IMR-90 (cell line): ENCODE measurements around the gene FERD3L. TPM values are rescaled to one million over a fixed set of nuclear protein-coding genes. Genes with fewer than 3 reads are reported as not detected.

Experiments used
- ATAC-seq: fragments of 200-7000 bp; cut with Tn5 transposase; 2 replicates; pipeline ENCODE4 v1.9.1; 2020; ENCODE audit warnings: low read depth, mild to moderate bottlenecking, moderate library complexity
- BruUV-seq: library from RNA; stranded (reverse); fragments of 400-500 nt; replicated peaks from 2 replicates; lab custom pipeline; 2021; lab: Mats Ljungman, UMichigan
- CTCF ChIA-PET: fragments of 300-600 bp; formaldehyde crosslinking; extraction: SDS; loops from one replicate; lab custom pipeline; 2021; ENCODE audit warnings: antibody characterized with exemption; lab: Yijun Ruan, JAX
- POLR2A ChIA-PET: fragments of 300-600 bp; sonication (Branson Sonifier 250); formaldehyde crosslinking; loops from one replicate; lab custom pipeline; 2022; ENCODE audit warnings: antibody characterized with exemption; ENCODE audit not compliant: unreplicated experiment; lab: Charles Lee
- DNase-seq: peaks from one replicate; pipeline ENCODE4 v3.0.0; 2013
- H2AFZ ChIP-seq: replicated peaks from 2 replicates; pipeline ENCODE3; 2013; ENCODE audit warnings: low read length, mild to moderate bottlenecking; ENCODE audit not compliant: poor library complexity
- H2AK5ac ChIP-seq: 2 replicates; pipeline ENCODE4 v1.6.1; 2013; ENCODE audit warnings: low read depth, low read length, inconsistent platforms
- H2AK9ac ChIP-seq: replicated peaks from 2 replicates; pipeline ENCODE3; 2013; ENCODE audit warnings: mild to moderate bottlenecking, low read depth, low read length, moderate library complexity; ENCODE audit not compliant: poor library complexity
- H2BK120ac ChIP-seq: 2 replicates; pipeline ENCODE4 v1.6.1; 2013; ENCODE audit warnings: low read depth, low read length, inconsistent platforms
- H2BK15ac ChIP-seq: 3 replicates; pipeline ENCODE4 v1.6.1; 2013; ENCODE audit warnings: low read depth, low read length, inconsistent platforms
- H2BK20ac ChIP-seq: 2 replicates; pipeline ENCODE4 v1.6.1; 2013; ENCODE audit warnings: low read depth, mild to moderate bottlenecking, inconsistent platforms, low read length, moderate library complexity
- H2BK5ac ChIP-seq: 2 replicates; pipeline ENCODE4 v1.6.1; 2013; ENCODE audit warnings: mild to moderate bottlenecking, low read depth, low read length, inconsistent platforms; ENCODE audit not compliant: poor library complexity, severe bottlenecking
- H3K14ac ChIP-seq: replicated peaks from 2 replicates; pipeline ENCODE4 v1.6.1; 2013; ENCODE audit warnings: low read depth, low read length, inconsistent platforms
- H3K18ac ChIP-seq: 2 replicates; pipeline ENCODE4 v1.6.1; 2013; ENCODE audit warnings: low read depth, low read length, control low read depth
- H3K23ac ChIP-seq: 2 replicates; pipeline ENCODE4 v1.6.1; 2013; ENCODE audit warnings: low read depth, low read length, inconsistent platforms
- H3K27ac ChIP-seq: 2 replicates; pipeline ENCODE4 v1.5.1; 2013; ENCODE audit warnings: mild to moderate bottlenecking, control low read depth, low read length; ENCODE audit not compliant: insufficient read depth
- H3K27me3 ChIP-seq: 2 replicates; pipeline ENCODE4 v1.6.1; 2013; ENCODE audit warnings: low read length; ENCODE audit not compliant: control insufficient read depth, insufficient read depth
- H3K36me3 ChIP-seq: 2 replicates; pipeline ENCODE4 v1.6.1; 2013; ENCODE audit warnings: low read length, mixed read lengths; ENCODE audit not compliant: control insufficient read depth, insufficient read depth
- H3K4ac ChIP-seq: 2 replicates; pipeline ENCODE4 v1.6.1; 2013; ENCODE audit warnings: low read depth, low read length, inconsistent platforms
- H3K4me1 ChIP-seq: 2 replicates; pipeline ENCODE4 v1.6.1; 2013; ENCODE audit warnings: low read length, mixed read lengths; ENCODE audit not compliant: control insufficient read depth, insufficient read depth
- H3K4me2 ChIP-seq: 2 replicates; pipeline ENCODE4 v1.6.1; 2013; ENCODE audit warnings: low read depth, mild to moderate bottlenecking, control low read depth, low read length, moderate library complexity
- H3K4me3 ChIP-seq: 2 replicates; pipeline ENCODE4 v1.5.1; 2013; ENCODE audit warnings: low read depth, mild to moderate bottlenecking, control low read depth, low read length, moderate library complexity; ENCODE audit not compliant: insufficient read depth
- H3K56ac ChIP-seq: 2 replicates; pipeline ENCODE4 v1.6.1; 2013; ENCODE audit warnings: low read length, inconsistent platforms; ENCODE audit not compliant: insufficient read depth; ENCODE audit errors: extremely low read depth
- H3K79me1 ChIP-seq, 2 experiments: 2 replicates each; pipeline ENCODE4 v1.6.1; 2013; ENCODE audit warnings: low read length in 2 of 2, inconsistent platforms in 1 of 2, low read depth in 1 of 2
- H3K9ac ChIP-seq: 2 replicates; pipeline ENCODE4 v1.6.1; 2013; ENCODE audit warnings: low read depth, low read length, control low read depth
- H3K9me1 ChIP-seq: 2 replicates; pipeline ENCODE4 v1.6.1; 2013; ENCODE audit warnings: low read length, inconsistent platforms; ENCODE audit not compliant: insufficient read depth
- H3K9me3 ChIP-seq: 2 replicates; pipeline ENCODE4 v1.6.1; 2013; ENCODE audit warnings: low read length; ENCODE audit not compliant: control insufficient read depth, insufficient read depth
- H4K20me1 ChIP-seq: 2 replicates; pipeline ENCODE4 v1.6.1; 2013; ENCODE audit warnings: low read length, inconsistent platforms; ENCODE audit not compliant: insufficient read depth
- H4K5ac ChIP-seq: 2 replicates; pipeline ENCODE4 v1.6.1; 2013; ENCODE audit warnings: mild to moderate bottlenecking, low read depth, low read length, control low read depth
- H4K8ac ChIP-seq, 2 experiments: 2 replicates each; pipeline ENCODE4 v1.6.1; 2013; ENCODE audit warnings: low read depth in 2 of 2, low read length in 2 of 2, control low read depth in 1 of 2, inconsistent platforms in 1 of 2
- H4K91ac ChIP-seq: 2 replicates; pipeline ENCODE4 v1.6.1; 2013; ENCODE audit warnings: low read depth, low read length, inconsistent platforms; ENCODE audit not compliant: insufficient read depth
- BHLHE40 ChIP-seq: fragments of 150-350 bp; IDR thresholded peaks from 2 replicates; pipeline ENCODE4 v1.6.1; 2016; ENCODE audit warnings: mild to moderate bottlenecking, low read depth, low read length
- CEBPB ChIP-seq: IDR thresholded peaks from 2 replicates; pipeline ENCODE4 v1.6.1; 2012; ENCODE audit warnings: low read depth, low read length, improper control_type of control experiment
- CHD1 ChIP-seq: IDR thresholded peaks from 2 replicates; pipeline ENCODE4 v1.6.1; 2012; ENCODE audit warnings: low read depth, low read length, improper control_type of control experiment
- FOS ChIP-seq: fragments of 150-350 bp; IDR thresholded peaks from 2 replicates; pipeline ENCODE4 v1.6.1; 2016; ENCODE audit warnings: low read depth, low read length
- MAFK ChIP-seq: IDR thresholded peaks from 2 replicates; pipeline ENCODE4 v1.6.1; 2012; ENCODE audit warnings: low read depth, low read length, improper control_type of control experiment
- MAZ ChIP-seq: IDR thresholded peaks from 2 replicates; pipeline ENCODE4 v1.6.1; 2012; ENCODE audit warnings: low read depth, mild to moderate bottlenecking, low read length, improper control_type of control experiment, moderate library complexity, borderline replicate concordance
- MXI1 ChIP-seq: IDR thresholded peaks from 2 replicates; pipeline ENCODE4 v1.6.1; 2012; ENCODE audit warnings: low read depth, mild to moderate bottlenecking, low read length, moderate library complexity, borderline replicate concordance
- NFE2L2 ChIP-seq: fragments of 150-350 bp; IDR thresholded peaks from 2 replicates; pipeline ENCODE4 v1.6.1; 2016; ENCODE audit warnings: low read depth, mild to moderate bottlenecking, low read length
- POLR2A ChIP-seq: IDR thresholded peaks from 2 replicates; pipeline ENCODE4 v1.6.1; 2012; ENCODE audit warnings: mild to moderate bottlenecking, low read depth, low read length
- RAD21 ChIP-seq: IDR thresholded peaks from 2 replicates; pipeline ENCODE4 v1.6.1; 2012; ENCODE audit warnings: low read length, improper control_type of control experiment
- RCOR1 ChIP-seq: IDR thresholded peaks from 2 replicates; pipeline ENCODE4 v1.6.1; 2012; ENCODE audit warnings: mild to moderate bottlenecking, low read length, improper control_type of control experiment; ENCODE audit not compliant: insufficient replicate concordance
- RFX5 ChIP-seq: IDR thresholded peaks from 2 replicates; pipeline ENCODE4 v1.8.0; 2012; ENCODE audit warnings: low read depth, mild to moderate bottlenecking, low read length, moderate library complexity
- SMC3 ChIP-seq: fragments of 150-350 bp; IDR thresholded peaks from 2 replicates; pipeline ENCODE4 v1.6.1; 2016; ENCODE audit warnings: low read depth, mild to moderate bottlenecking, antibody characterized with exemption, low read length, moderate library complexity
- WGBS, 2 experiments: methylation state at CpG; one replicate each; pipeline versions ENCODE4 v1.1.5 to v1.1.7; 2013; ENCODE audit warnings: missing lambda C conversion rate in 2 of 2; ENCODE audit not compliant: insufficient read length in 1 of 2; ENCODE audit errors: extremely low coverage in 2 of 2; 5-methylcytosine and 5-hydroxymethylcytosine counted together
- dilution Hi-C: fragments of 300-500 bp; cut with HindIII; formaldehyde crosslinking; loops from one replicate; pipeline ENCODE4 v1.14.3; 2018; ENCODE audit warnings: low sequenced_read_pairs; ENCODE audit not compliant: unreplicated experiment
- in situ Hi-C: fragments of 300-500 bp; cut with MboI; formaldehyde crosslinking; loops from 3 replicates; pipeline ENCODE4 v1.14.3; 2019; ENCODE audit warnings: low sequenced_read_pairs, inconsistent platforms, mixed read lengths
- intact Hi-C: fragments of 100-400 bp; cut with micrococcal nuclease; formaldehyde crosslinking; loops from 2 replicates; pipeline ENCODE4 v1.10.0; 2022
- polyA plus RNA-seq, 3 experiments: library from polyadenylated mRNA; depleted of rRNA; stranded (reverse); fragments of >200 nt; gene quantifications; 2 replicates each; pipeline ENCODE4 v1.2.3, GENCODE V29; 2012; ENCODE audit warnings: low replicate concordance in 1 of 3
- total RNA-seq: library from RNA; depleted of rRNA; stranded (reverse); fragments of >200 nt; gene quantifications from 2 replicates; pipeline ENCODE4 v1.2.3, GENCODE V29; 2012
- TF ChIP-seq, protein P1 (sequence below): fragments of 150-350 bp; IDR thresholded peaks from 2 replicates; pipeline ENCODE4 v1.6.1; 2016; ENCODE audit warnings: low read depth, mild to moderate bottlenecking, low read length, moderate library complexity, borderline replicate concordance
- TF ChIP-seq, protein P2 (sequence below): fragments of 150-350 bp; IDR thresholded peaks from 2 replicates; pipeline ENCODE4 v1.6.1; 2017; ENCODE audit warnings: mild to moderate bottlenecking, antibody characterized with exemption, low read length, low read depth
- TF ChIP-seq, protein P3 (sequence below): conservative IDR thresholded peaks from 2 replicates; pipeline ENCODE4 v1.5.1; 2012; ENCODE audit warnings: mild to moderate bottlenecking, low read depth, low read length, improper control_type of control experiment

Gene FERD3L
- total and polyA plus RNA-seq, 2 of the 4 experiments (the other 2 are of a cell fraction): not detected

- no peak for TF ChIP-seq FOS
- no peak for TF ChIP-seq CEBPB
- TF ChIP-seq, protein P1, sequence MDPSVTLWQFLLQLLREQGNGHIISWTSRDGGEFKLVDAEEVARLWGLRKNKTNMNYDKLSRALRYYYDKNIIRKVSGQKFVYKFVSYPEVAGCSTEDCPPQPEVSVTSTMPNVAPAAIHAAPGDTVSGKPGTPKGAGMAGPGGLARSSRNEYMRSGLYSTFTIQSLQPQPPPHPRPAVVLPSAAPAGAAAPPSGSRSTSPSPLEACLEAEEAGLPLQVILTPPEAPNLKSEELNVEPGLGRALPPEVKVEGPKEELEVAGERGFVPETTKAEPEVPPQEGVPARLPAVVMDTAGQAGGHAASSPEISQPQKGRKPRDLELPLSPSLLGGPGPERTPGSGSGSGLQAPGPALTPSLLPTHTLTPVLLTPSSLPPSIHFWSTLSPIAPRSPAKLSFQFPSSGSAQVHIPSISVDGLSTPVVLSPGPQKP: no peak
- no peak for TF ChIP-seq NFE2L2
- TF ChIP-seq SMC3: no peak
- no peak for TF ChIP-seq MAZ
- TF ChIP-seq RAD21: no peak
- no peak for TF ChIP-seq MXI1
- TF ChIP-seq, protein P2, sequence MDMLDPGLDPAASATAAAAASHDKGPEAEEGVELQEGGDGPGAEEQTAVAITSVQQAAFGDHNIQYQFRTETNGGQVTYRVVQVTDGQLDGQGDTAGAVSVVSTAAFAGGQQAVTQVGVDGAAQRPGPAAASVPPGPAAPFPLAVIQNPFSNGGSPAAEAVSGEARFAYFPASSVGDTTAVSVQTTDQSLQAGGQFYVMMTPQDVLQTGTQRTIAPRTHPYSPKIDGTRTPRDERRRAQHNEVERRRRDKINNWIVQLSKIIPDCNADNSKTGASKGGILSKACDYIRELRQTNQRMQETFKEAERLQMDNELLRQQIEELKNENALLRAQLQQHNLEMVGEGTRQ: no peak
- no peak for TF ChIP-seq RFX5
- no peak for TF ChIP-seq POLR2A
- TF ChIP-seq CHD1: no peak
- TF ChIP-seq, protein P3, sequence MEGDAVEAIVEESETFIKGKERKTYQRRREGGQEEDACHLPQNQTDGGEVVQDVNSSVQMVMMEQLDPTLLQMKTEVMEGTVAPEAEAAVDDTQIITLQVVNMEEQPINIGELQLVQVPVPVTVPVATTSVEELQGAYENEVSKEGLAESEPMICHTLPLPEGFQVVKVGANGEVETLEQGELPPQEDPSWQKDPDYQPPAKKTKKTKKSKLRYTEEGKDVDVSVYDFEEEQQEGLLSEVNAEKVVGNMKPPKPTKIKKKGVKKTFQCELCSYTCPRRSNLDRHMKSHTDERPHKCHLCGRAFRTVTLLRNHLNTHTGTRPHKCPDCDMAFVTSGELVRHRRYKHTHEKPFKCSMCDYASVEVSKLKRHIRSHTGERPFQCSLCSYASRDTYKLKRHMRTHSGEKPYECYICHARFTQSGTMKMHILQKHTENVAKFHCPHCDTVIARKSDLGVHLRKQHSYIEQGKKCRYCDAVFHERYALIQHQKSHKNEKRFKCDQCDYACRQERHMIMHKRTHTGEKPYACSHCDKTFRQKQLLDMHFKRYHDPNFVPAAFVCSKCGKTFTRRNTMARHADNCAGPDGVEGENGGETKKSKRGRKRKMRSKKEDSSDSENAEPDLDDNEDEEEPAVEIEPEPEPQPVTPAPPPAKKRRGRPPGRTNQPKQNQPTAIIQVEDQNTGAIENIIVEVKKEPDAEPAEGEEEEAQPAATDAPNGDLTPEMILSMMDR: no peak
- TF ChIP-seq MAFK: no peak
- TF ChIP-seq BHLHE40: no peak
- TF ChIP-seq RCOR1: no peak
- Histone ChIP-seq H3K9me1 (no peaks in the 10 kb centered on the region; the same call in 1 of the 2 replicates), H3K36me3 (no peaks in the 10 kb centered on the region), H4K5ac (no peak overlapping the region), H2BK5ac (no peak overlapping the region), H3K4ac (no peak overlapping the region), H3K27ac (no peak overlapping the region), H3K9me3 (peaks cover 4% of the 10 kb centered on the region), H2AK5ac (no peak overlapping the region), H4K8ac (no peak overlapping the region), H3K4me2 (no peak overlapping the region), H3K4me3 (no peak overlapping the region), H3K56ac (no peak overlapping the region), H3K4me1 (no peaks in the 10 kb centered on the region), H3K23ac (no peak overlapping the region), H2BK20ac (no peak overlapping the region), H2AK9ac (no peak overlapping the region), H4K91ac (no peak overlapping the region), H3K14ac (no peak overlapping the region), H4K20me1 (no peaks in the 10 kb centered on the region), H2BK120ac (no peak overlapping the region), H2BK15ac (no peak overlapping the region), H3K9ac (no peak overlapping the region), H3K27me3 (no peaks in the 10 kb centered on the region), H2AFZ (peak overlapping the region; percentile 41), H3K18ac (no peak overlapping the region), H3K79me1 (no peaks in the 10 kb centered on the region)
- BruUV-seq: no TSS peak
- DNase-seq (peak; percentile 30), ATAC-seq (no peak)
- WGBS, 2 experiments: 56% methylated on average over 1 of the region's 1 CpG; no CpG with 5 or more reads in 1 of the 2 experiments
- in situ Hi-C loops (no loop called here), dilution Hi-C loops (no loop called here), intact Hi-C loops (no loop called here)
- ChIA-PET POLR2A (no interaction called here), CTCF (no interaction called here)
These were observed 36.4 kb upstream of the FERD3L start for GRCh38 chr7:19181634-19182033.
